GM12878 (cell line): ENCODE measurements around the gene METTL16. TPM values are rescaled to one million over a fixed set of nuclear protein-coding genes. Genes with fewer than 3 reads are reported as not detected.

Experiments
- BRCA1 ChIP-seq: IDR thresholded peaks from 2 replicates; pipeline ENCODE4 v1.6.1; 2011; ENCODE audit warnings: low read depth, low read length, improper control_type of control experiment
- EGR1 ChIP-seq, 2 experiments: IDR thresholded peaks; 1 replicate in 1 of 2; 2 replicates in 1 of 2; pipeline ENCODE4 v1.6.1; 2011 to 2012; ENCODE audit warnings: low read depth in 2 of 2, low read length in 2 of 2, borderline replicate concordance in 1 of 2, mild to moderate bottlenecking in 1 of 2, moderate library complexity in 1 of 2
- EZH2 ChIP-seq: IDR thresholded peaks from 2 replicates; pipeline ENCODE4 v1.6.1; 2012; ENCODE audit warnings: low read depth, mild to moderate bottlenecking, control low read depth, inconsistent platforms, low read length, borderline replicate concordance; ENCODE audit not compliant: control insufficient read depth
- GATAD2B ChIP-seq: fragments of 450-650 bp; conservative IDR thresholded peaks from 2 replicates; pipeline ENCODE4 v1.6.1; 2017; ENCODE audit warnings: low read depth, mild to moderate bottlenecking, moderate library complexity
- HCFC1 ChIP-seq: fragments of 150-350 bp; IDR thresholded peaks from 2 replicates; pipeline ENCODE4 v1.6.1; 2014; ENCODE audit warnings: low read length
- IKZF1 ChIP-seq: fragments of 450-650 bp; conservative IDR thresholded peaks from 2 replicates; pipeline ENCODE4 v1.6.1; 2017; ENCODE audit warnings: antibody characterized with exemption, mild to moderate bottlenecking
- IKZF2 ChIP-seq, 2 experiments: fragments of 450-650 bp; IDR thresholded peaks; 2 replicates each; pipeline ENCODE4 v1.6.1; 2017; ENCODE audit warnings: mild to moderate bottlenecking in 2 of 2, moderate library complexity in 2 of 2
- IRF3 ChIP-seq: fragments of 450-650 bp; IDR thresholded peaks from 2 replicates; pipeline ENCODE4 v1.6.1; 2014; ENCODE audit warnings: mild to moderate bottlenecking
- JUND ChIP-seq: IDR thresholded peaks from 2 replicates; pipeline ENCODE4 v1.6.1; 2012; ENCODE audit warnings: low read depth, mild to moderate bottlenecking, low read length, improper control_type of control experiment, moderate library complexity
- MYB ChIP-seq: fragments of 150-350 bp; IDR thresholded peaks from 2 replicates; pipeline ENCODE4 v1.6.1; 2014; ENCODE audit warnings: mild to moderate bottlenecking, low read depth, low read length, borderline replicate concordance
- POLR2AphosphoS2 ChIP-seq: IDR thresholded peaks from 2 replicates; pipeline ENCODE4 v1.6.1; 2011; ENCODE audit warnings: low read depth, mild to moderate bottlenecking, low read length, improper control_type of control experiment, moderate library complexity
- PRDM15 ChIP-seq: fragments of 450-650 bp; formaldehyde crosslinking; IDR thresholded peaks from 2 replicates; pipeline ENCODE4 v1.4.0; 2020; ENCODE audit warnings: mild to moderate bottlenecking, moderate library complexity
- WRNIP1 ChIP-seq: IDR thresholded peaks from 2 replicates; pipeline ENCODE4 v1.6.1; 2011; ENCODE audit warnings: low read depth, low read length, improper control_type of control experiment, borderline replicate concordance
- ZBTB40 ChIP-seq: fragments of 450-650 bp; IDR thresholded peaks from 2 replicates; pipeline ENCODE4 v1.6.1; 2016; ENCODE audit warnings: mild to moderate bottlenecking, moderate library complexity, borderline replicate concordance
- ZNF384 ChIP-seq: IDR thresholded peaks from 2 replicates; pipeline ENCODE4 v1.6.1; 2012; ENCODE audit warnings: low read depth, mild to moderate bottlenecking, low read length, improper control_type of control experiment, borderline replicate concordance
- ZNF592 ChIP-seq: fragments of 450-650 bp; IDR thresholded peaks from 2 replicates; pipeline ENCODE4 v1.6.1; 2017; ENCODE audit warnings: mild to moderate bottlenecking, moderate library complexity
- ZSCAN29 ChIP-seq: fragments of 450-650 bp; IDR thresholded peaks from 2 replicates; pipeline ENCODE4 v1.6.1; 2017; ENCODE audit warnings: mild to moderate bottlenecking, moderate library complexity
- polyA plus RNA-seq, 11 experiments: library from polyadenylated mRNA; depleted of rRNA in 4 of 11; unstranded in 6 of 11; stranded (reverse) in 5 of 11; fragments of >200 nt; fragmentation: Nextera tagmentation in 4 of 11; fragmentation: Illumina TruSeq in 1 of 11; extraction: Ambion mirVana in 4 of 11; extraction: Trizol in 1 of 11; gene quantifications; 1 replicate in 1 of 11; 2 replicates in 10 of 11; pipeline versions ENCODE4 v1.2.1 to v1.2.3, GENCODE V29; 2011 to 2016; ENCODE audit warnings: inconsistent platforms in 2 of 11, missing spikeins in 2 of 11, low read depth in 1 of 11
- total RNA-seq, 4 experiments: library from RNA; depleted of rRNA in 3 of 4; stranded (reverse); fragments of >200 nt in 3 of 4; fragmentation: Illumina TruSeq in 1 of 4; extraction: Trizol in 1 of 4; gene quantifications; 2 replicates each; pipeline versions ENCODE4 v1.2.1 to v1.2.3, GENCODE V29; 2013 to 2021

Gene METTL16
- total and polyA plus RNA-seq, 10 of the 15 experiments (the other 5 are each of a cell fraction or from before 2014, with no cell fraction given) = 15.6 to 34.3 (median 23.7) TPM

GRCh38 chr17:2400877-2401425 lies 110.7 kb downstream of the METTL16 start, which contains the start of gene MNT (continued):
- TF ChIP-seq IRF3 = no peak
- no peak for TF ChIP-seq ZBTB40
- TF ChIP-seq BRCA1 = no peak
- no peak for TF ChIP-seq PRDM15 (CRISPR knock-in tag)
- peak; percentile 52 for TF ChIP-seq HCFC1
- no peak; the same call in none of the 2 replicates for TF ChIP-seq GATAD2B
- no peak for TF ChIP-seq EZH2
- TF ChIP-seq IKZF1 = no peak
- no peak for TF ChIP-seq WRNIP1
- TF ChIP-seq POLR2AphosphoS2 = no peak
- TF ChIP-seq ZNF384 = no peak
- peak; percentile 88 for TF ChIP-seq ZSCAN29
- no peak; the same call in 1 of the 2 replicates for TF ChIP-seq JUND
- no peak for TF ChIP-seq MYB
- no peak; a peak in 1 of 4 replicates for TF ChIP-seq IKZF2 (IDR thresholded peaks at IDR 0.05)
- peak; percentile 37; the same call in 1 of the 2 replicates for TF ChIP-seq ZNF592
- TF ChIP-seq EGR1 (IDR thresholded peaks at IDR 0.05; ENCODE audit: borderline replicate concordance in 1 of 2, low read depth in 2 of 2, low read length in 2 of 2) = peak; percentile 64 to 100
